GM06990 (cell line): ENCODE results near the gene TMEM8B.

Experiments used
- DNase-seq: peaks from one replicate; pipeline ENCODE4 v3.0.0-alpha.2; 2011; ENCODE audit not compliant: insufficient read length; ENCODE audit errors: extremely low read depth
- H3K27me3 ChIP-seq: replicated peaks from 2 replicates; pipeline ENCODE4 v1.6.0; 2011; ENCODE audit warnings: low read length; ENCODE audit not compliant: control insufficient read depth, insufficient read depth
- H3K36me3 ChIP-seq: 2 replicates; pipeline ENCODE4 v1.5.1; 2011; ENCODE audit warnings: low read length; ENCODE audit not compliant: control insufficient read depth, insufficient read depth
- H3K4me3 ChIP-seq: replicated peaks from 2 replicates; pipeline ENCODE4 v1.5.1; 2011; ENCODE audit warnings: low read depth, mild to moderate bottlenecking, control low read depth, low read length
- TF ChIP-seq, protein P1 (sequence below): IDR thresholded peaks from 2 replicates; pipeline ENCODE4 v1.5.1; 2011; ENCODE audit warnings: low read length, control low read depth, mild to moderate bottlenecking, inconsistent platforms; ENCODE audit not compliant: insufficient read depth, poor library complexity, severe bottlenecking

The TMEM8B gene

DNA sequence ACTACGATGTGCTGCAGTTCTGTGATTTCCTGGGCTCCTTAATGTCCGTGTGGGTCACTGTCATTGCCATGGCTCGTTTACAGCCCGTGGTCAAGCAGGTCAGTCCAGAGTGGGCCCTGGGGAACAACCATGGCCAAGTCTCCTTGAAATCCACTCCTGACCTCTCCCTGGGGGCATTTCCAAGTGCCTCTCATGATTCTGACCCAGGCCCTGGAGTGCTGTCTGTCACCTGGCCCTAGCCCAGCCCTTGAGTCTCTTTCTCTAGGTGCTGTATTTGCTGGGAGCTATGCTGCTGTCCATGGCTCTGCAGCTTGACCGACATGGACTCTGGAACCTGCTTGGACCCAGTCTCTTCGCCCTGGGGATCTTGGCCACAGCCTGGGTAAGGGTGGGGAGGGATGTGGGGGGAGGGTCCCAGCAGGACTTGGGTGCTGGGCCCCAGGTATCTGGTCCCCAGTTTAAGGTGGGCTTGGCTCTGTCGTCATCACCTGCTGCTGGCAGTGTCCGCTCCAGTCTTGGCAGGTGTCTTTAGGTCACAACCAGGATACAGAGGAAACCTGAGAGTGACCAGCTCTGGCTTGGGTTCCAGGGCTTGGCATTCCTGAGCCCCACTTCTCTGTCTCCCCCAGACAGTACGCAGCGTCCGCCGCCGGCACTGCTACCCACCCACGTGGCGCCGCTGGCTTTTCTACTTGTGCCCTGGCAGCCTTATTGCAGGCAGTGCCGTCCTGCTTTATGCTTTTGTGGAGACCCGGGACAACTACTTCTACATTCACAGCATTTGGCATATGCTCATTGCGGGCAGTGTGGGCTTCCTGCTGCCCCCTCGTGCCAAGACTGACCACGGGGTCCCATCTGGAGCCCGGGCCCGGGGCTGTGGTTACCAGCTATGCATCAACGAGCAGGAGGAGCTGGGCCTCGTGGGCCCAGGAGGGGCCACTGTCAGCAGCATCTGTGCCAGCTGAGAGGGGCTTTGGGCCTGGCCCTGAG, 24.1 kb downstream of the TMEM8B start:
- Histone ChIP-seq H3K27me3 (no peaks in the 10 kb centered on the region), H3K4me3 (no peak overlapping the region), H3K36me3 (no peaks in the 10 kb centered on the region)
- TF ChIP-seq, protein P1, sequence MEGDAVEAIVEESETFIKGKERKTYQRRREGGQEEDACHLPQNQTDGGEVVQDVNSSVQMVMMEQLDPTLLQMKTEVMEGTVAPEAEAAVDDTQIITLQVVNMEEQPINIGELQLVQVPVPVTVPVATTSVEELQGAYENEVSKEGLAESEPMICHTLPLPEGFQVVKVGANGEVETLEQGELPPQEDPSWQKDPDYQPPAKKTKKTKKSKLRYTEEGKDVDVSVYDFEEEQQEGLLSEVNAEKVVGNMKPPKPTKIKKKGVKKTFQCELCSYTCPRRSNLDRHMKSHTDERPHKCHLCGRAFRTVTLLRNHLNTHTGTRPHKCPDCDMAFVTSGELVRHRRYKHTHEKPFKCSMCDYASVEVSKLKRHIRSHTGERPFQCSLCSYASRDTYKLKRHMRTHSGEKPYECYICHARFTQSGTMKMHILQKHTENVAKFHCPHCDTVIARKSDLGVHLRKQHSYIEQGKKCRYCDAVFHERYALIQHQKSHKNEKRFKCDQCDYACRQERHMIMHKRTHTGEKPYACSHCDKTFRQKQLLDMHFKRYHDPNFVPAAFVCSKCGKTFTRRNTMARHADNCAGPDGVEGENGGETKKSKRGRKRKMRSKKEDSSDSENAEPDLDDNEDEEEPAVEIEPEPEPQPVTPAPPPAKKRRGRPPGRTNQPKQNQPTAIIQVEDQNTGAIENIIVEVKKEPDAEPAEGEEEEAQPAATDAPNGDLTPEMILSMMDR = no peak
- DNase-seq = no peak

DNA sequence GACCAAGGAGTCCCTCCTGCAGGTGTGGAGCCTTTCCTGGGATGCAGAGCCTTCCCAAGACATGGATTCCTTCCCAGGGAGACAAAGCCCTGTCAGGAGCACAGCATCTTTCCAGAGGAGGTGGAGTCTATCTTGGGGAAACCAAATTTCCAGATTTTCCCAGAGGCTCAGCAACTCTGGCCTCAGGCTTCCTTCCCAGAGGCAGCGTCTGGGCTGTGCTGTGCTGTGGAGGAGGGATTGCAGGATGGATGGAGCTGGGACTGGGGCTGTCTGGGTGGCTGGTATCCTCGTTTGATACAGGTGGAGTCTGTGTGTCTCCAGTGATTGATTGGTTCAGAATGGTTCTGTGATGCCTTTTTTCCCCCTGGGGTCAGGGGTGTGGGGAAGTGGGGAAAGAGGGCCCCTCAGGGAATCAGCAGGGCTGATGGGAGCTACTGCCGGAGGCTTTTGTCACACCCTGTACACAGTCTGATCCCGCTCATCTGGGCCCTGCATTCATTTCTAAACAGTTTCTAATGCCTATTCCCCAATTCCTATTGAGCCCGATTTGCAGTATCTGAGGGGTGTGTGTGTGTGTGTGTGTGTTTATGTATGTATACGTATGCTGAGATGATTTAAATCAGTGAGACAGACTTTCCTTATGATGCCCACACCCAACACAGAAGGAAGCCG, 25.2 kb downstream of the TMEM8B start:
- Histone ChIP-seq H3K36me3 (no peaks in the 10 kb centered on the region), H3K4me3 (no peak overlapping the region), H3K27me3 (no peaks in the 10 kb centered on the region)
- no peak for DNase-seq
- TF ChIP-seq, protein P1 = no peak

DNA sequence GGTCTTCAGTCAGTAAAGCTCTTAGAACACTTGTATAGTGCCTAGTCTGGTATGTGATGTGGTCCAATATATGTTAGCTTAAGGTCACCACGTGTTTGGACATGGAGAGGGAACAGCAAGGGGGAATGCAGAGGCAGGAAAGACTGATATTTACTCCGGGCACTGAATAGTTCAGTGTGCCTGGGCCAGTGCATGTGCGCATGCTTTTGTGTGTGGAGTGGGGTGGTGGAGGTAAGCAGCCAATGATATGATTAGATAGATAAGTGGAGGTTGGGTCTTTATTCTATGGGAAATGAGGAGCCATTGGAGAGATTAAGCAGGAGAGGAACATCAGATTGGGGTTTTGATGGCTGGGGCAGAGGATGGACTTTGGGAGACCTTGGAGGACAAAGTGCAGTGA, 27.2 kb downstream of the TMEM8B start:
- DNase-seq = no peak
- TF ChIP-seq, protein P1 = no peak
- H3K4me3 ChIP-seq = no peak overlapping the region
- H3K27me3 ChIP-seq = no peaks in the 10 kb centered on the region
- H3K36me3 ChIP-seq = no peaks in the 10 kb centered on the region

DNA sequence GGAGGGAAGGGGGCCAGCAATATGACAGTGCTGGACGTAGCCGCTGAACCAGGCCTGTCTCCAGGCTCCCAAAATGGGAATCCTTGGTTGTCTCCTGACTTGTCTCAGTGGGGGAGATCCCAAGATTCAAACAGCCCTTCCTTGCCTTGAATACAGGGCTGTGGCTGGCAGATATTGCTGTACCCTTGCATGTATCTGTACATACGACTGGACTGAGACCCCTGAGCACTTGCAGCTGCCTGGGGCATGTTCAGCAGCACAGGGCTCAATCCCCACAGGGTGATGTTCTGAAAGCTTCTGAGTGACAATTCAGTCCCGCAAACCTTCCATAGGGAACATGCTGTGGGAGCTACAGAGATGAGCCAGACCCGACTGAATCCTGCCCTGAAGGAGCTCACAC, 27.9 kb downstream of the TMEM8B start:
- Histone ChIP-seq H3K36me3 (no peaks in the 10 kb centered on the region), H3K4me3 (no peak overlapping the region), H3K27me3 (no peaks in the 10 kb centered on the region)
- no peak for DNase-seq
- TF ChIP-seq, protein P1 = no peak

DNA sequence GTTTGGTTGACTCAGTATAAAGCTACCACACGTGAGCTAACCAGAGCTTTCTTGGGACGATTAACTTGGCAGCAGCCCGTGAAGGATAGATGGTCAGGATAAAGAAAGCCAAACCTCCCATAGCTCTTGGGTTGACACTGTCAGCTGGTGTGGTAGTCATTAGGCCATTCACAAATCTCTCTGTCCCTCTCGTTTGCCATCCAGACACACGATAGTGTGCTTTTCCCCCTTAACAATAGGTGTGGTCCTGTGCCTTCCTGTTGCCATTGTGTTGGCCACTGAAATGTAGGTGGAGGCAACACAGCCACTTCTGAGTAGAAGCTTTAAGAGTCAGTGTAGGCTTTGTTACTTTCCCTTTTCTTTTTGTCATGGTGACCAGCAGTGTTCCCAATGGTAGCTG, 29.4 kb downstream of the TMEM8B start:
- TF ChIP-seq, protein P1 = no peak
- no peak overlapping the region for H3K4me3 ChIP-seq

More for the DNA sequence above, 29.4 kb downstream of the TMEM8B start:
- no peaks in the 10 kb centered on the region for H3K27me3 ChIP-seq
- H3K36me3 ChIP-seq = no peaks in the 10 kb centered on the region
- no peak for DNase-seq
